Naive thymus-derived CD4-positive, alpha-beta T cell (primary cell): ENCODE measurements around the gene UBALD1. TPM values are rescaled to one million over a fixed set of nuclear protein-coding genes. Genes with fewer than 3 reads are reported as not detected.
"Not testable (repeated sequence)": the region's sequence is repeated elsewhere in the genome, so short reads cannot be mapped to it uniquely, and the experiment has no call there.

Experiments used
- ATAC-seq: fragments of 150-1000 bp; cut with Tn5 transposase; 2 replicates; pipeline ENCODE4 v1.10.0; 2021; ENCODE audit warnings: mild to moderate bottlenecking, moderate library complexity
- CTCF ChIA-PET: fragments of 350-600 bp; sonication (Branson Sonifier 250); formaldehyde crosslinking; loops from one replicate; lab custom pipeline; 2021; ENCODE audit warnings: antibody characterized with exemption; lab: Charles Lee
- POLR2A ChIA-PET: fragments of 350-600 bp; sonication (Branson Sonifier 250); formaldehyde crosslinking; loops from one replicate; lab custom pipeline; 2021; ENCODE audit warnings: antibody characterized with exemption, inconsistent platforms; lab: Charles Lee
- DNase-seq, 9 donors: peaks; one replicate each; pipeline versions ENCODE4 v3.0.0 to v3.0.0-alpha.2; 2020 to 2022; ENCODE audit warnings: mixed read lengths in 1 of 9
- H3K27ac ChIP-seq: one replicate; pipeline ENCODE4 v1.7.0; 2013; ENCODE audit warnings: mild to moderate bottlenecking, low read depth, low read length, moderate library complexity
- H3K27me3 ChIP-seq, 2 donors: one replicate each; pipeline ENCODE4 v1.7.0; 2013; ENCODE audit warnings: low read length in 2 of 2, mild to moderate bottlenecking in 2 of 2, moderate library complexity in 2 of 2; ENCODE audit not compliant: control insufficient read depth in 2 of 2, insufficient read depth in 2 of 2
- H3K36me3 ChIP-seq, 3 experiments: 1 replicate in 2 of 3; 2 replicates in 1 of 3; pipeline ENCODE4 v1.7.0; 2013; ENCODE audit warnings: low read length in 3 of 3, mild to moderate bottlenecking in 3 of 3, moderate library complexity in 1 of 3; ENCODE audit not compliant: insufficient read depth in 3 of 3, control insufficient read depth in 2 of 3
- H3K4me1 ChIP-seq, 2 donors: one replicate each; pipeline ENCODE4 v1.7.0; 2013; ENCODE audit warnings: low read length in 2 of 2, mild to moderate bottlenecking in 2 of 2, moderate library complexity in 1 of 2; ENCODE audit not compliant: control insufficient read depth in 2 of 2, insufficient read depth in 2 of 2
- H3K4me3 ChIP-seq: 2 replicates; pipeline ENCODE4 v1.7.0; 2013; ENCODE audit warnings: mild to moderate bottlenecking, low read length
- H3K9me3 ChIP-seq, 3 experiments: 1 replicate in 2 of 3; 2 replicates in 1 of 3; pipeline ENCODE4 v1.7.0; 2013; ENCODE audit warnings: low read length in 3 of 3; ENCODE audit not compliant: control insufficient read depth in 2 of 3
- H3K27ac Mint-ChIP-seq, 9 donors: one replicate each; pipeline ENCODE4 v1.8.0; 2020 to 2022; ENCODE audit warnings: mixed read lengths in 9 of 9, mild to moderate bottlenecking in 8 of 9, moderate library complexity in 5 of 9, inconsistent platforms in 2 of 9
- H3K27me3 Mint-ChIP-seq, 5 donors: one replicate each; pipeline ENCODE4 v1.8.0; 2021 to 2022; ENCODE audit warnings: mixed read lengths in 5 of 5, mild to moderate bottlenecking in 1 of 5
- H3K36me3 Mint-ChIP-seq, 5 donors: one replicate each; pipeline ENCODE4 v1.8.0; 2020 to 2022; ENCODE audit warnings: mixed read lengths in 5 of 5, mild to moderate bottlenecking in 3 of 5, inconsistent platforms in 1 of 5
- H3K4me1 Mint-ChIP-seq, 7 donors: one replicate each; pipeline ENCODE4 v1.8.0; 2020 to 2022; ENCODE audit warnings: mixed read lengths in 7 of 7, mild to moderate bottlenecking in 3 of 7, inconsistent platforms in 1 of 7
- H3K4me3 Mint-ChIP-seq, 10 donors: one replicate each; pipeline ENCODE4 v1.8.0; 2020 to 2022; ENCODE audit warnings: mild to moderate bottlenecking in 10 of 10, mixed read lengths in 10 of 10, moderate library complexity in 6 of 10, inconsistent platforms in 2 of 10
- H3K9me3 Mint-ChIP-seq, 11 donors: one replicate each; pipeline ENCODE4 v1.8.0; 2020 to 2022; ENCODE audit warnings: mixed read lengths in 11 of 11, mild to moderate bottlenecking in 4 of 11, inconsistent platforms in 1 of 11, moderate library complexity in 1 of 11
- intact Hi-C, 2 donors: fragments of 100-400 bp; cut with micrococcal nuclease; formaldehyde crosslinking; loops; one replicate each; pipeline ENCODE4 v1.15.1; 2023
- polyA plus RNA-seq, 2 donors: library from polyadenylated mRNA; unstranded; fragments of 300-500 nt; fragmentation: Illumina TruSeq; gene quantifications; one replicate each; pipeline ENCODE4 v1.2.3, GENCODE V29; 2021
- total RNA-seq, 6 experiments: library from RNA in 5 of 6; stranded (reverse) in 5 of 6; gene quantifications; 1 replicate in 5 of 6; 2 replicates in 1 of 6; pipeline ENCODE4 v1.2.3 and lab custom pipeline; 2021 to 2026

Gene UBALD1
- total and polyA plus RNA-seq, 7 experiments from 2014 or later, result 1.6 to 36.5 (median 24.2) TPM

- H3K27me3 Mint-ChIP-seq, CTCF ChIA-PET, H3K9me3 Mint-ChIP-seq, H3K27ac Mint-ChIP-seq, H3K4me1 Mint-ChIP-seq, DNase-seq, H3K27me3 ChIP-seq, POLR2A ChIA-PET, intact Hi-C loops, H3K9me3 ChIP-seq, H3K36me3 Mint-ChIP-seq, H3K4me3 ChIP-seq, H3K4me1 ChIP-seq, H3K4me3 Mint-ChIP-seq, H3K27ac ChIP-seq, H3K36me3 ChIP-seq, ATAC-seq: not testable (repeated sequence)
These were observed 40.8 kb downstream of the UBALD1 start for GRCh38 chr16:4573926-4574325.

GRCh38 chr16:4572715-4573114 lies 42.0 kb downstream of the UBALD1 start:
- Mint-ChIP-seq H3K27ac (no peak overlapping the region), H3K27me3 (peaks cover 0 to 3% (median 0%) of the 10 kb centered on the region in 5 donors), H3K4me1 (peaks cover 0 to 4% (median 0%) of the 10 kb centered on the region in 7 donors), H3K9me3 (no peaks in the 10 kb centered on the region), H3K4me3 (no peak overlapping the region), H3K36me3 (no peaks in the 10 kb centered on the region)
- H3K36me3 ChIP-seq, result no peaks in the 10 kb centered on the region
- intact Hi-C loops, result no loop called here
- ChIA-PET POLR2A (no interaction called here), CTCF (interaction anchor here (0.5 to 0.7 kb wide), 2 partner anchors 202 to 1858 kb away, joined by 3 read pairs; no protein-coding TSS in a partner anchor)
- H3K27me3 ChIP-seq, result no peaks in the 10 kb centered on the region
- no peak overlapping the region for H3K4me3 ChIP-seq
- ATAC-seq (no peak), DNase-seq (no peak)
- no peaks in the 10 kb centered on the region for H3K4me1 ChIP-seq
- no peak overlapping the region for H3K27ac ChIP-seq
- no peaks in the 10 kb centered on the region for H3K9me3 ChIP-seq

DNA sequence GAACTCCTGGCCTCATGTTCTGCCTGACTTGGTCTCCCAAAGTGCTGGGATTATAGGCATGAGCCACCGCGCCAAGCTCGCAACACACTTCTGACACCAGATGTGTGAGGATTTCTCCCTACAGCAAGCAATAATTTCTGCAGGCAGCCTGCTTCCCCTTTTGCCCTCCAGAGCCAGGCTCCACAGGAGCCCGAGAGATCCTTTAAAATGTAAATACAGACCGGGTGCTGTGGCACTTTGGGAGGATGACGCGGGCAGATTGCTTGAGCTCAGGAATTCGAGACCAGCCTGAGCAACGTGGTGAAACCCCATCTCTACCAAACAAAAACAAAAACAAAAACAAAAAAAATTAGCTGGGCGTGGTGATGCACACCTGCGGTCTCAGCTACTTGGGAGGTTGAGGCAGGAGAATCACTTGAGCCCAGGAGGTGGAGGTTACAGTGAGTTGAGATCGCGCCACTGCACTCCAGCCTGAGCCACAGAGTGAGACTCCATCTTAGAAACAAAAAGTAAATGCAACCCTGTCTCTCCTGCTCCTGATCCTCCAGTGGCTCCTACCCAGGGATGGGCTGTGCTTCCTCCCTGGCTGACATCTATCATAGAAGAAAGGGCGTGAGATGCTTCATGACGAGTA lies 43.9 kb downstream of the UBALD1 start:
- H3K36me3 Mint-ChIP-seq, result no peaks in the 10 kb centered on the region
- ChIA-PET POLR2A (no interaction called here), CTCF (no interaction called here)
- Histone ChIP-seq H3K36me3 (no peaks in the 10 kb centered on the region), H3K27me3 (no peaks in the 10 kb centered on the region), H3K4me3 (no peak overlapping the region), H3K27ac (no peak overlapping the region), H3K4me1 (no peaks in the 10 kb centered on the region), H3K9me3 (no peaks in the 10 kb centered on the region)
- peaks cover 0 to 10% (median 0%) of the 10 kb centered on the region in 7 donors for H3K4me1 Mint-ChIP-seq
- H3K4me3 Mint-ChIP-seq, result no peak overlapping the region
- no peaks in the 10 kb centered on the region for H3K9me3 Mint-ChIP-seq
- H3K27me3 Mint-ChIP-seq, result peaks cover 0 to 13% (median 0%) of the 10 kb centered on the region in 5 donors
- DNase-seq (no peak), ATAC-seq (no peak)
- no peak overlapping the region for H3K27ac Mint-ChIP-seq
- intact Hi-C loops, result no loop called here

DNA sequence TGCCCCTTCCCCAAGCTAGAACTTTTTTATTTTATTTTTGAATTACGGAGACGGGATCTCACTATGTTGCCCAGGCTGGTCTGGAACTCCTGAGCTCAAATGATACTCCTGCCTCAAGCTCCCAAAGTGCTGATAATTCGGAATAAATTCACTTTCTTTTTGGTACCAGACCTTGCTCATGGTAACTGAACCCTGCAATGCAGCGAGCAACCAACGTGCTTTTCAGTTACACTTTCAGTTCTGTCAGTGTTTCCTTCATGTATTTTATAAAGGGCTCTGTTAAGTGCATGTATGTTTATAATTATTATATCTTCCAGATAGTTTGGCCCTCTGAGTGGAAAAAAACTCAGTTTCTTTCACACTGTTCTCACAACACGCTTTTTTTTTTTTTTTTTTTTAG lies 44.6 kb downstream of the UBALD1 start:
- H3K27ac Mint-ChIP-seq, result no peak overlapping the region
- peaks cover 0 to 13% (median 0%) of the 10 kb centered on the region in 5 donors for H3K27me3 Mint-ChIP-seq
- H3K4me1 Mint-ChIP-seq, result peaks cover 0 to 10% (median 0%) of the 10 kb centered on the region in 7 donors
- H3K27ac ChIP-seq, result no peak overlapping the region
- DNase-seq (no peak), ATAC-seq (no peak)
- H3K27me3 ChIP-seq, result no peaks in the 10 kb centered on the region
- H3K4me3 Mint-ChIP-seq, result no peak overlapping the region
- H3K36me3 ChIP-seq, result no peaks in the 10 kb centered on the region
- ChIA-PET POLR2A (no interaction called here), CTCF (no interaction called here)
- no peak overlapping the region for H3K4me3 ChIP-seq
- no peaks in the 10 kb centered on the region for H3K9me3 Mint-ChIP-seq
- H3K36me3 Mint-ChIP-seq, result no peaks in the 10 kb centered on the region
- no peaks in the 10 kb centered on the region for H3K9me3 ChIP-seq
- intact Hi-C loops, result no loop called here
- H3K4me1 ChIP-seq, result no peaks in the 10 kb centered on the region

GRCh38 chr16:4566144-4566543 lies 48.5 kb downstream of the UBALD1 start:
- ChIA-PET CTCF (no interaction called here), POLR2A (interaction anchor here (0.6 kb wide), 1 partner anchor 113 kb away, joined by 3 read pairs; no protein-coding TSS in a partner anchor)
- H3K27ac Mint-ChIP-seq, result no peak overlapping the region
- H3K4me3 Mint-ChIP-seq, result no peak overlapping the region
- H3K4me3 ChIP-seq, result no peak overlapping the region
- H3K9me3 Mint-ChIP-seq, result no peaks in the 10 kb centered on the region
- ATAC-seq, result no peak
- H3K4me1 Mint-ChIP-seq, result peaks cover 0 to 10% (median 0%) of the 10 kb centered on the region in 7 donors
- no peak for DNase-seq
- no peaks in the 10 kb centered on the region for H3K9me3 ChIP-seq
- H3K27ac ChIP-seq, result no peak overlapping the region
- no peaks in the 10 kb centered on the region for H3K4me1 ChIP-seq
- peaks cover 0 to 13% (median 0%) of the 10 kb centered on the region in 5 donors for H3K27me3 Mint-ChIP-seq
- intact Hi-C loops, result no loop called here
- no peaks in the 10 kb centered on the region for H3K36me3 Mint-ChIP-seq
- H3K36me3 ChIP-seq, result no peaks in the 10 kb centered on the region
- H3K27me3 ChIP-seq, result no peaks in the 10 kb centered on the region

DNA sequence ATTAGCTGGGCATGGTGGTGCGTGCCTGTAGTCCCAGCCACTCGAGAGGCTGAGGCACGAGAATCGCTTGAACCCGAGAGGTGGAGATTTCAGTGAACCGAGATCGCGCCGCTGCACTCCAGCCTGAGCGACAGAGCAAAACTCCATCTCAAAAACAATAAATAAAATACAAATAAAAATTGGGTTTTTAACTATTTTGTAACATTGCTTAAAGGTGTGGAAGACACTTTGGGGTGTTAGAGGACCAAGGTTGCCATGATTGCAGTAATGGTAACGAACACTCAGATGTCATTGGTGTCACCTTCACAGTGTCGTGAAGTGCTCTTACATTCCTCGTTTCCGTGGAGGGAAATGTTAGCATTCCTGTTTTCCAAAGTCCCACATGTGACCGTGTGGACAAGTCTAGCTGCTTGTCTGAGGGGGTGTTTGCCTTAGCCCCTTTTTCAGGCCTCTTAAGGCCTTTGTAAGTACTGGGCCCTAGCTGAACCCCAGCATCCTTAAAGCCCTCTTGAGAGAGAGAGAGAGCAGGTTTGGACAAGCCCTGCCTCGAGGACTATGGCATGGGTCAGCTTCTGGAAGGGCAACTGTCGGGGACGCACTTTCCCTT lies 49.9 kb downstream of the UBALD1 start:
- no peak overlapping the region for H3K27ac ChIP-seq
- Mint-ChIP-seq H3K36me3 (no peaks in the 10 kb centered on the region), H3K27me3 (peaks cover 0 to 13% (median 0%) of the 10 kb centered on the region in 5 donors), H3K27ac (no peak overlapping the region), H3K4me1 (peaks cover 0 to 8% (median 0%) of the 10 kb centered on the region in 7 donors), H3K4me3 (no peak overlapping the region), H3K9me3 (no peaks in the 10 kb centered on the region)
- H3K4me1 ChIP-seq, result no peaks in the 10 kb centered on the region
- CTCF ChIA-PET, result no interaction called here
- no peak overlapping the region for H3K4me3 ChIP-seq
- ATAC-seq (no peak), DNase-seq (no peak)
- no peaks in the 10 kb centered on the region for H3K36me3 ChIP-seq
- no peaks in the 10 kb centered on the region for H3K27me3 ChIP-seq
- no peaks in the 10 kb centered on the region for H3K9me3 ChIP-seq
- intact Hi-C loops, result no loop called here
- POLR2A ChIA-PET, result no interaction called here
